GM18907 (cell line): ENCODE results near the gene CCDC8.

Source experiments
- ATAC-seq: cut with Tn5 transposase; IDR thresholded peaks from one replicate; pipeline ENCODE4 v1.9.1; 2021; ENCODE audit warnings: mild to moderate bottlenecking, moderate library complexity; ENCODE audit not compliant: unreplicated experiment

CCDC8 gene

GRCh38 chr19:46361915-46362314, 51.4 kb downstream of the CCDC8 start:
- ATAC-seq = no peak
